ENCODE data around the gene VSNL1.

DNA sequence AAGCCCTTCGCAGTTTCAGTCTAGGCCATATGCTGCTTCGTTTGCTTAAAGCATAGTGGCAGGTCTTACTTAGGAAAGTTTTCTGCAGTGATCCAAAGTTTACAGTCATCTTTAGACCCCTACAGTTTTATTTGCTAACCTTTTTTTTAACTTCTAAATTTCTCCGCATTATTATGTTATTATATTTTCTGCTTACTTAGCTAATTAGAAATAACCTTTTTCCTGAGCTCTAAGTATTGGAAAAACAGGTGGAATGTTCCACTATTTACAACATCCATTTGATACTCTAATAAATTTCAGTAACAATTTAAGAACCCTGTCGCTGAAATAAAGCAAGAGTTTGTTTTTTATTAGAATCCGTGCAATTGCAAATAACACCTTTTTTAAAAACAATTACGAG lies 18.2 kb upstream of the VSNL1 start:
- TF ChIP-seq, protein P1, sequence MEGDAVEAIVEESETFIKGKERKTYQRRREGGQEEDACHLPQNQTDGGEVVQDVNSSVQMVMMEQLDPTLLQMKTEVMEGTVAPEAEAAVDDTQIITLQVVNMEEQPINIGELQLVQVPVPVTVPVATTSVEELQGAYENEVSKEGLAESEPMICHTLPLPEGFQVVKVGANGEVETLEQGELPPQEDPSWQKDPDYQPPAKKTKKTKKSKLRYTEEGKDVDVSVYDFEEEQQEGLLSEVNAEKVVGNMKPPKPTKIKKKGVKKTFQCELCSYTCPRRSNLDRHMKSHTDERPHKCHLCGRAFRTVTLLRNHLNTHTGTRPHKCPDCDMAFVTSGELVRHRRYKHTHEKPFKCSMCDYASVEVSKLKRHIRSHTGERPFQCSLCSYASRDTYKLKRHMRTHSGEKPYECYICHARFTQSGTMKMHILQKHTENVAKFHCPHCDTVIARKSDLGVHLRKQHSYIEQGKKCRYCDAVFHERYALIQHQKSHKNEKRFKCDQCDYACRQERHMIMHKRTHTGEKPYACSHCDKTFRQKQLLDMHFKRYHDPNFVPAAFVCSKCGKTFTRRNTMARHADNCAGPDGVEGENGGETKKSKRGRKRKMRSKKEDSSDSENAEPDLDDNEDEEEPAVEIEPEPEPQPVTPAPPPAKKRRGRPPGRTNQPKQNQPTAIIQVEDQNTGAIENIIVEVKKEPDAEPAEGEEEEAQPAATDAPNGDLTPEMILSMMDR (IDR thresholded peaks at IDR 0.05): no peak
- TF ChIP-seq POLR2A (IDR thresholded peaks at IDR 0.05): no peak
